Measurements from ENCODE around the gene EYA4.

GRCh38 chr6:133478673-133479072 lies 237.5 kb downstream of the EYA4 start:
- TF ChIP-seq, protein P1, sequence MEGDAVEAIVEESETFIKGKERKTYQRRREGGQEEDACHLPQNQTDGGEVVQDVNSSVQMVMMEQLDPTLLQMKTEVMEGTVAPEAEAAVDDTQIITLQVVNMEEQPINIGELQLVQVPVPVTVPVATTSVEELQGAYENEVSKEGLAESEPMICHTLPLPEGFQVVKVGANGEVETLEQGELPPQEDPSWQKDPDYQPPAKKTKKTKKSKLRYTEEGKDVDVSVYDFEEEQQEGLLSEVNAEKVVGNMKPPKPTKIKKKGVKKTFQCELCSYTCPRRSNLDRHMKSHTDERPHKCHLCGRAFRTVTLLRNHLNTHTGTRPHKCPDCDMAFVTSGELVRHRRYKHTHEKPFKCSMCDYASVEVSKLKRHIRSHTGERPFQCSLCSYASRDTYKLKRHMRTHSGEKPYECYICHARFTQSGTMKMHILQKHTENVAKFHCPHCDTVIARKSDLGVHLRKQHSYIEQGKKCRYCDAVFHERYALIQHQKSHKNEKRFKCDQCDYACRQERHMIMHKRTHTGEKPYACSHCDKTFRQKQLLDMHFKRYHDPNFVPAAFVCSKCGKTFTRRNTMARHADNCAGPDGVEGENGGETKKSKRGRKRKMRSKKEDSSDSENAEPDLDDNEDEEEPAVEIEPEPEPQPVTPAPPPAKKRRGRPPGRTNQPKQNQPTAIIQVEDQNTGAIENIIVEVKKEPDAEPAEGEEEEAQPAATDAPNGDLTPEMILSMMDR (IDR thresholded peaks at IDR 0.05 in 8 of 11, conservative IDR thresholded peaks at IDR 0.05 in 3 of 11), result no peak
- no peak for TF ChIP-seq POLR2A (IDR thresholded peaks at IDR 0.05)
